GM19193 (cell line): ENCODE measurements around the gene CCDC92.

Source experiments
- POLR2A ChIP-seq: IDR thresholded peaks from 4 replicates; pipeline ENCODE4 v1.6.1; 2011; ENCODE audit not compliant: insufficient read depth, insufficient read length; ENCODE audit errors: extremely low read depth

The CCDC92 gene

GRCh38 chr12:123950476-123951349, 21.9 kb downstream of the CCDC92 start:
- no peak for TF ChIP-seq POLR2A

GRCh38 chr12:123949770-123950165, 22.9 kb downstream of the CCDC92 start:
- no peak for TF ChIP-seq POLR2A

- TF ChIP-seq POLR2A = no peak
Measured at GRCh38 chr12:123948796-123949769, 23.5 kb downstream of the CCDC92 start.

- TF ChIP-seq POLR2A = no peak
Measured at GRCh38 chr12:123948401-123948795, 24.2 kb downstream of the CCDC92 start.

GRCh38 chr12:123946152-123946515, 26.5 kb downstream of the CCDC92 start:
- no peak for TF ChIP-seq POLR2A

GRCh38 chr12:123945287-123946151, 27.1 kb downstream of the CCDC92 start:
- no peak for TF ChIP-seq POLR2A

GRCh38 chr12:123944696-123945095, 27.9 kb downstream of the CCDC92 start:
- no peak for TF ChIP-seq POLR2A

- no peak for TF ChIP-seq POLR2A
Measured at GRCh38 chr12:123943816-123944215, 28.8 kb downstream of the CCDC92 start.

GRCh38 chr12:123942911-123943648, 29.6 kb downstream of the CCDC92 start:
- TF ChIP-seq POLR2A = no peak

GRCh38 chr12:123942238-123942653, 30.4 kb downstream of the CCDC92 start:
- TF ChIP-seq POLR2A = no peak

- no peak for TF ChIP-seq POLR2A
Measured at GRCh38 chr12:123941624-123942237, 30.9 kb downstream of the CCDC92 start.

GRCh38 chr12:123941000-123941399, 31.6 kb downstream of the CCDC92 start:
- TF ChIP-seq POLR2A = no peak

GRCh38 chr12:123940627-123940966, 32.0 kb downstream of the CCDC92 start:
- no peak for TF ChIP-seq POLR2A
